Hepatocyte (in vitro differentiated cells): ENCODE data around the gene WT1.

Experiments
- CTCF ChIP-seq: fragments of 200-600 bp; sonication (generic); IDR thresholded peaks from 2 replicates; pipeline ENCODE4 v1.5.1; 2016; ENCODE audit warnings: antibody characterized with exemption, mild to moderate bottlenecking; ENCODE audit not compliant: poor library complexity
- EZH2 ChIP-seq: fragments of 200-600 bp; sonication (generic); IDR thresholded peaks from 2 replicates; pipeline ENCODE4 v1.6.1; 2016; ENCODE audit warnings: antibody characterized with exemption, mild to moderate bottlenecking, borderline replicate concordance
- EZH2phosphoT487 ChIP-seq: fragments of 200-600 bp; sonication (generic); IDR thresholded peaks from one replicate; pipeline ENCODE4 v1.6.1; 2018; ENCODE audit warnings: antibody characterized with exemption, mild to moderate bottlenecking, low read depth, moderate library complexity; ENCODE audit not compliant: unreplicated experiment, severe bottlenecking

GRCh38 chr11:32454993-32455392, 19.7 kb upstream of the WT1 start:
- no peak for TF ChIP-seq CTCF
- TF ChIP-seq EZH2phosphoT487 = no peak
- no peak for TF ChIP-seq EZH2
